SHP77 (cell line): Measurements from ENCODE around the gene HES3.

Experiments used
- DNase-seq, 2 experiments: peaks; one replicate each; lab custom pipeline; 2025; lab: John Stamatoyannopoulos, UW

Gene HES3

GRCh38 chr1:6245869-6246496, 2.0 kb downstream of the HES3 start:
- DNase-seq: peak; percentile 52 to 66

GRCh38 chr1:6246497-6247467, 2.8 kb downstream of the HES3 start:
- peak; percentile 77 to 82 for DNase-seq

GRCh38 chr1:6247651-6248050, 3.7 kb downstream of the HES3 start:
- no peak for DNase-seq

- no peak for DNase-seq
These were observed 4.3 kb downstream of the HES3 start for GRCh38 chr1:6248161-6248776.

- no peak for DNase-seq
These were observed 5.2 kb downstream of the HES3 start for GRCh38 chr1:6248932-6249738.

GRCh38 chr1:6249739-6250689, 6.0 kb downstream of the HES3 start:
- no peak for DNase-seq

GRCh38 chr1:6251233-6251632, 7.3 kb downstream of the HES3 start:
- no peak for DNase-seq

- no peak for DNase-seq
These were observed 7.8 kb downstream of the HES3 start for GRCh38 chr1:6251681-6252373.

- no peak for DNase-seq
These were observed 8.4 kb downstream of the HES3 start for GRCh38 chr1:6252374-6252710.

- DNase-seq: no peak
These were observed 9.4 kb downstream of the HES3 start for GRCh38 chr1:6253380-6253779.

- DNase-seq: no peak
These were observed 10.7 kb downstream of the HES3 start for GRCh38 chr1:6254691-6255090.

GRCh38 chr1:6256645-6257044, 12.7 kb downstream of the HES3 start:
- no peak for DNase-seq

- no peak for DNase-seq
These were observed 13.6 kb downstream of the HES3 start for GRCh38 chr1:6257541-6258069.

GRCh38 chr1:6258675-6259074, 14.7 kb downstream of the HES3 start:
- no peak for DNase-seq

GRCh38 chr1:6259491-6260362, 15.7 kb downstream of the HES3 start:
- peak; percentile 31 to 64 for DNase-seq

- no peak for DNase-seq
These were observed 16.5 kb downstream of the HES3 start for GRCh38 chr1:6260433-6260934.

- DNase-seq: peak in 1 of 2 experiments; percentile 31
These were observed 17.1 kb downstream of the HES3 start, which contains the start of gene GPR153 for GRCh38 chr1:6260961-6261614. TSS of gene GPR153 (minus strand) at chr1:6261098. CDS start at chr1:6254905, 6,193 bp downstream.

GRCh38 chr1:6261615-6261995, 17.6 kb downstream of the HES3 start:
- no peak for DNase-seq
